Osteoblast (primary cell): ENCODE data around the gene VAV3. TPM values are rescaled to one million over a fixed set of nuclear protein-coding genes. Genes with fewer than 3 reads are reported as not detected.

Experiments
- DNase-seq: peaks from one replicate; pipeline ENCODE4 v3.0.0; 2011; ENCODE audit warnings: low spot score, mixed read lengths; ENCODE audit not compliant: insufficient read length; ENCODE audit errors: missing footprints
- H2AFZ ChIP-seq: 2 replicates; pipeline ENCODE4 v1.6.0; 2011; ENCODE audit warnings: mild to moderate bottlenecking, low read length
- H3K27ac ChIP-seq: 2 replicates; pipeline ENCODE4 v1.5.1; 2011; ENCODE audit warnings: mild to moderate bottlenecking, low read depth, low read length, moderate library complexity
- H3K27me3 ChIP-seq: 2 replicates; pipeline ENCODE4 v1.6.0; 2012; ENCODE audit warnings: mild to moderate bottlenecking, control low read depth, inconsistent platforms, low read length, moderate library complexity; ENCODE audit not compliant: insufficient read depth
- H3K36me3 ChIP-seq: 2 replicates; pipeline ENCODE4 v1.5.1; 2011; ENCODE audit warnings: mild to moderate bottlenecking, low read length, control low read depth, moderate library complexity; ENCODE audit not compliant: insufficient read depth
- H3K4me1 ChIP-seq: 2 replicates; pipeline ENCODE4 v1.5.1; 2011; ENCODE audit warnings: mild to moderate bottlenecking, low read length, control low read depth, moderate library complexity; ENCODE audit not compliant: insufficient read depth
- H3K4me2 ChIP-seq: 2 replicates; pipeline ENCODE4 v1.6.0; 2011; ENCODE audit warnings: mild to moderate bottlenecking, low read length; ENCODE audit not compliant: insufficient read depth
- H3K4me3 ChIP-seq: fragments of 200-600 bp; sonication (generic); 3 replicates; pipeline ENCODE4 v1.5.1; 2012; ENCODE audit warnings: mild to moderate bottlenecking, low read length, inconsistent platforms; ENCODE audit not compliant: insufficient read depth
- H3K79me2 ChIP-seq: 2 replicates; pipeline ENCODE4 v1.6.0; 2012; ENCODE audit warnings: mild to moderate bottlenecking, low read length, control low read depth, inconsistent platforms; ENCODE audit not compliant: insufficient read depth
- H3K9me3 ChIP-seq: 2 replicates; pipeline ENCODE4 v1.5.1; 2011; ENCODE audit warnings: low read depth, low read length, control low read depth
- H4K20me1 ChIP-seq: 2 replicates; pipeline ENCODE4 v1.6.0; 2012; ENCODE audit warnings: mild to moderate bottlenecking, low read length, control low read depth; ENCODE audit not compliant: insufficient read depth
- CTCF ChIP-seq: IDR thresholded peaks from 2 replicates; pipeline ENCODE4 v1.5.1; 2011; ENCODE audit warnings: mild to moderate bottlenecking, low read depth, low read length, moderate library complexity; ENCODE audit errors: extremely low read depth
- total RNA-seq: library from RNA; depleted of rRNA; stranded (reverse); fragments of >200 nt; gene quantifications from 2 replicates; pipeline ENCODE4 v1.2.3, GENCODE V29; 2012

The VAV3 gene
- total RNA-seq, 1 donor: 0.72 TPM

GRCh38 chr1:107789817-107790524 is 175.0 kb downstream of the VAV3 start:
- H3K4me3 ChIP-seq: no peak overlapping the region
- H3K27me3 ChIP-seq: no peaks in the 10 kb centered on the region
- no peak overlapping the region for H3K27ac ChIP-seq
- H3K79me2 ChIP-seq: no peaks in the 10 kb centered on the region
- no peak overlapping the region for H2AFZ ChIP-seq
- H3K4me1 ChIP-seq: no peaks in the 10 kb centered on the region
- no peaks in the 10 kb centered on the region for H3K36me3 ChIP-seq
- peak; percentile 57 for DNase-seq
- H3K9me3 ChIP-seq: no peaks in the 10 kb centered on the region
- no peaks in the 10 kb centered on the region for H4K20me1 ChIP-seq
- TF ChIP-seq CTCF: no peak
- no peak overlapping the region for H3K4me2 ChIP-seq

DNA sequence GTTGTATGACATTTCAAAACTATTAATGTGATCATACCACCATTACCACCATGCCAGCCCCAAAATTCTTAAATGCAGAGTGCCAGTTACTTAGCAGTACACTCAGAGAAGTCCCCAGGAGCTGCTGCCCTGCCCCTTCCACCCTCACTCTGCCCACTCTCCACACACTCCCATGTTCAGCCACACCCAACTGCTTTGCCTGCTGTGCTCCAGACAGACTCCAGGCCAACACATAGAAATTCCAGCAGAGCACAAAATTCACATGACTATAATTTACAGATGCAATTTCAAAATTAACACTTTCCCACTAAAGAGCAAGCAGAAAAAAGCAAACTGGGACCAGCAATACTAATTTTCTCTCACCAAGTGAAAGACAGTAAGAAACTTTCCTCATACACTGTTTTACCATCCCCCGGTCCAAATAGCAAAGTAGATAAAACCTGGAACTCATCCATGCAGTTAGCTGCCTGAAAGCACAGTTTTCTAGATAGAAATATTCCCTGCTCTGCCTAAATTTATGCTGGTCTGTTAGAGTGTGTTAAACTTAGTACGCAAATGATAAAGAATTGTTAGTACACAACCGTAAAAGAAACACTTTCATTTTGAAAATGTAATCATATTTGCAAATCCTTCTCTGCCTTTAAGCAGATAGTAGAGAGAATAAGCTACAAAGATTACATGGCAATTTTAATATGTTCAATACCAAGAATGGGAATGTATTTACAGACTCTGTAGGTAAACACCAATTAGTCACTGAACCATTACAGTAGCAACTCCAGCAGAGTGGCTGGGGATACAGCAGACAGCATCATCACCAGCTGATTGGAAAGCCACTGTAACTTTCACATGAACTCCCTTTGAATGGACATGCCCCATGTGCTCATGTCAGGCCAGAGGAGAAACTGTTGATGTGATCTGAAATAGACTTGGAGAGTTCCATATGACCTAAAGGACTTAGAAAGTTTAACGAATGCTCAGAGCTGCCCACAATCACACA is 176.5 kb downstream of the VAV3 start:
- Histone ChIP-seq H4K20me1 (no peaks in the 10 kb centered on the region), H3K27me3 (no peaks in the 10 kb centered on the region), H3K4me2 (no peak overlapping the region), H3K9me3 (no peaks in the 10 kb centered on the region), H3K36me3 (no peaks in the 10 kb centered on the region), H2AFZ (no peak overlapping the region), H3K79me2 (no peaks in the 10 kb centered on the region), H3K27ac (no peak overlapping the region), H3K4me1 (no peaks in the 10 kb centered on the region), H3K4me3 (no peak overlapping the region)
- TF ChIP-seq CTCF: no peak
- DNase-seq: no peak

- no peak overlapping the region for H3K4me3 ChIP-seq
- H3K27me3 ChIP-seq: no peaks in the 10 kb centered on the region
- peak; percentile 5 for TF ChIP-seq CTCF
- H3K9me3 ChIP-seq: no peaks in the 10 kb centered on the region
- DNase-seq: peak; percentile 8
- H4K20me1 ChIP-seq: no peaks in the 10 kb centered on the region
- no peaks in the 10 kb centered on the region for H3K4me1 ChIP-seq
- H2AFZ ChIP-seq: no peak overlapping the region
- no peaks in the 10 kb centered on the region for H3K79me2 ChIP-seq
- H3K27ac ChIP-seq: no peak overlapping the region
- no peaks in the 10 kb centered on the region for H3K36me3 ChIP-seq
- H3K4me2 ChIP-seq: no peak overlapping the region
Observed at GRCh38 chr1:107787299-107787698, 177.7 kb downstream of the VAV3 start.
